HCT116 (cell line): ENCODE measurements around the gene CHRNA4. TPM values are rescaled to one million over a fixed set of nuclear protein-coding genes. Genes with fewer than 3 reads are reported as not detected.

ENCODE experiments used
- ATAC-seq: fragments of 200-7000 bp; cut with Tn5 transposase; 2 replicates; pipeline ENCODE4 v1.9.1; 2020; ENCODE audit warnings: mild to moderate bottlenecking, moderate library complexity
- BruUV-seq: library from RNA; stranded (reverse); fragments of 400-500 nt; replicated peaks from 2 replicates; lab custom pipeline; 2021; lab: Mats Ljungman, UMichigan
- CTCF ChIA-PET: fragments of 300-600 bp; sonication (Branson Sonifier 250); formaldehyde crosslinking; loops from one replicate; lab custom pipeline; 2021; ENCODE audit warnings: antibody characterized with exemption; lab: Charles Lee
- POLR2A ChIA-PET: fragments of 300-600, 350-600 bp; sonication (Branson Sonifier 250); formaldehyde crosslinking; loops from one replicate; lab custom pipeline; 2021; ENCODE audit warnings: antibody characterized with exemption; lab: Charles Lee
- RAD21 ChIA-PET, 2 experiments: fragments of 300-600 bp; sonication (Branson Sonifier 250); formaldehyde crosslinking; loops; one replicate each; lab custom pipeline; 2023; ENCODE audit warnings: low total read pairs in 2 of 2; ENCODE audit not compliant: uncharacterized antibody in 2 of 2, unreplicated experiment in 2 of 2, low non-redundant PET in 1 of 2; lab: Charles Lee
- DNase-seq: peaks from one replicate; pipeline ENCODE4 v3.0.0-alpha.2; 2010; ENCODE audit warnings: low read depth, low spot score
- H2AFZ ChIP-seq: fragments of 200-600 bp; shearing (Covaris generic), sonication (generic); 2 replicates; pipeline ENCODE4 v1.6.1; 2017; ENCODE audit warnings: low read depth, mixed run types, mixed read lengths, antibody characterized with exemption, low read length; ENCODE audit not compliant: poor library complexity, severe bottlenecking
- H3K27ac ChIP-seq: 2 replicates; pipeline ENCODE4 v1.5.1; 2012; ENCODE audit warnings: low read depth, low read length
- H3K27me3 ChIP-seq: fragments of 200-600 bp; sonication (generic); 2 replicates; pipeline ENCODE4 v1.6.1; 2016; ENCODE audit warnings: mixed run types, low read length, mixed read lengths; ENCODE audit not compliant: insufficient read depth
- H3K36me3 ChIP-seq, 2 experiments: fragments of 200-500 bp in 1 of 2; fragments of 200-600 bp in 1 of 2; sonication (Bioruptor generic) in 1 of 2; sonication (generic) in 1 of 2; 2 replicates each; pipeline versions ENCODE4 v1.5.1 to v1.6.1; 2014 to 2016; ENCODE audit warnings: low read length in 2 of 2, inconsistent platforms in 1 of 2, mixed read lengths in 1 of 2, mixed run types in 1 of 2; ENCODE audit not compliant: insufficient read depth in 2 of 2, control insufficient read depth in 1 of 2
- H3K4me1 ChIP-seq, 2 experiments: fragments of 200-600 bp in 1 of 2; sonication (generic) in 1 of 2; 2 replicates each; pipeline versions ENCODE4 v1.5.1 to v1.6.1; 2012 to 2017; ENCODE audit warnings: low read length in 2 of 2, inconsistent platforms in 1 of 2, mild to moderate bottlenecking in 1 of 2, mixed read lengths in 1 of 2, mixed run types in 1 of 2, moderate library complexity in 1 of 2; ENCODE audit not compliant: insufficient read depth in 2 of 2, control insufficient read depth in 1 of 2
- H3K4me2 ChIP-seq: fragments of 200-600 bp; sonication (generic); 2 replicates; pipeline ENCODE4 v1.6.1; 2017; ENCODE audit warnings: mixed run types, low read length, mixed read lengths
- H3K4me3 ChIP-seq, 2 experiments: fragments of 200-600 bp in 1 of 2; sonication (generic) in 1 of 2; replicated peaks in 1 of 2; 2 replicates each; pipeline ENCODE4 v1.5.1; 2011 to 2016; ENCODE audit warnings: low read length in 2 of 2, control low read depth in 1 of 2, low read depth in 1 of 2, mild to moderate bottlenecking in 1 of 2, mixed read lengths in 1 of 2, mixed run types in 1 of 2
- H3K79me2 ChIP-seq: fragments of 200-600 bp; sonication (generic); 2 replicates; pipeline ENCODE4 v1.6.1; 2017; ENCODE audit warnings: mild to moderate bottlenecking, mixed run types, low read length, moderate library complexity, mixed read lengths; ENCODE audit not compliant: insufficient read depth
- H3K9ac ChIP-seq: fragments of 200-600 bp; sonication (generic); 2 replicates; pipeline ENCODE4 v1.6.1; 2016; ENCODE audit warnings: low read length, mixed read lengths
- H3K9me2 ChIP-seq: fragments of 200-600 bp; sonication (generic), shearing (Covaris generic); 2 replicates; pipeline ENCODE4 v1.6.1; 2017; ENCODE audit warnings: mixed run types, mild to moderate bottlenecking, moderate library complexity; ENCODE audit not compliant: insufficient read depth
- H3K9me3 ChIP-seq, 2 experiments: fragments of 200-500 bp in 1 of 2; fragments of 200-600 bp in 1 of 2; sonication (Bioruptor generic) in 1 of 2; sonication (generic) in 1 of 2; 2 replicates each; pipeline ENCODE4 v1.6.1; 2014 to 2017; ENCODE audit warnings: low read length in 2 of 2, mixed read lengths in 2 of 2, inconsistent platforms in 1 of 2, low read depth in 1 of 2, mild to moderate bottlenecking in 1 of 2, mixed run types in 1 of 2, moderate library complexity in 1 of 2; ENCODE audit not compliant: control insufficient read depth in 1 of 2, insufficient read depth in 1 of 2
- H4K20me1 ChIP-seq: fragments of 200-600 bp; sonication (generic), shearing (Covaris generic); 2 replicates; pipeline ENCODE4 v1.6.1; 2017; ENCODE audit warnings: mixed run types, mild to moderate bottlenecking, moderate library complexity; ENCODE audit not compliant: insufficient read depth
- CBX3 ChIP-seq: IDR thresholded peaks from 2 replicates; pipeline ENCODE4 v1.6.1; 2012; ENCODE audit warnings: low read depth
- CEBPB ChIP-seq: IDR thresholded peaks from 2 replicates; pipeline ENCODE4 v1.6.1; 2012; ENCODE audit warnings: low read depth
- EGR1 ChIP-seq: IDR thresholded peaks from 2 replicates; pipeline ENCODE4 v1.6.1; 2012; ENCODE audit warnings: low read depth
- EZH2 ChIP-seq: fragments of 200-600 bp; sonication (generic); IDR thresholded peaks from 2 replicates; pipeline ENCODE4 v1.6.1; 2017; ENCODE audit warnings: antibody characterized with exemption, mixed run types
- EZH2phosphoT487 ChIP-seq: fragments of 200-600 bp; IDR thresholded peaks from 2 replicates; pipeline ENCODE4 v1.6.1; 2018; ENCODE audit warnings: antibody characterized with exemption, borderline replicate concordance
- POLR2A ChIP-seq: IDR thresholded peaks from 2 replicates; pipeline ENCODE4 v1.7.0; 2011; ENCODE audit warnings: borderline replicate concordance; ENCODE audit not compliant: insufficient read depth, insufficient read length; ENCODE audit errors: extremely low read depth
- RAD21 ChIP-seq: IDR thresholded peaks from 2 replicates; pipeline ENCODE4 v1.6.1; 2012; ENCODE audit warnings: low read depth, mild to moderate bottlenecking
- REST ChIP-seq: IDR thresholded peaks from 2 replicates; pipeline ENCODE4 v1.6.1; 2012; ENCODE audit warnings: low read depth
- SIN3A ChIP-seq: IDR thresholded peaks from 2 replicates; pipeline ENCODE4 v1.6.1; 2012; ENCODE audit warnings: low read depth
- SP1 ChIP-seq: IDR thresholded peaks from 2 replicates; pipeline ENCODE4 v1.6.1; 2012; ENCODE audit warnings: low read depth
- TCF7L2 ChIP-seq: IDR thresholded peaks from 2 replicates; pipeline ENCODE4 v1.7.0; 2011; ENCODE audit warnings: borderline replicate concordance, inconsistent platforms; ENCODE audit not compliant: insufficient read depth, insufficient read length; ENCODE audit errors: extremely low read depth
- YY1 ChIP-seq: IDR thresholded peaks from 2 replicates; pipeline ENCODE4 v1.6.1; 2011; ENCODE audit warnings: low read length, low read depth, moderate library complexity, mild to moderate bottlenecking; ENCODE audit not compliant: insufficient replicate concordance; ENCODE audit errors: extremely low read depth
- ZBTB33 ChIP-seq: IDR thresholded peaks from 2 replicates; pipeline ENCODE4 v1.6.1; 2011; ENCODE audit warnings: mild to moderate bottlenecking, low read length, moderate library complexity; ENCODE audit not compliant: insufficient replicate concordance; ENCODE audit errors: extremely low read depth
- ZFX ChIP-seq: fragments of 450-650 bp; IDR thresholded peaks from 2 replicates; pipeline ENCODE4 v1.6.1; 2017
- ZNF274 ChIP-seq: fragments of 200-500 bp; sonication (Bioruptor generic); IDR thresholded peaks from 2 replicates; pipeline ENCODE4 v1.6.1; 2014; ENCODE audit warnings: mild to moderate bottlenecking, low read depth, low read length, inconsistent platforms
- intact Hi-C: fragments of 100-400 bp; cut with micrococcal nuclease; formaldehyde crosslinking; loops from 2 replicates; pipeline ENCODE4 v1.10.0; 2022
- total RNA-seq: library from RNA; stranded (reverse); gene quantifications from one replicate; pipeline ENCODE4 v1.2.1, GENCODE V29; 2021; ENCODE audit not compliant: unreplicated experiment

Gene CHRNA4
- total RNA-seq, 1 experiment from 2014 or later = not detected

GRCh38 chr20:63350597-63351325 lies 10.4 kb downstream of the CHRNA4 start:
- Histone ChIP-seq H3K9me3 (peaks cover 0 to 6% of the 10 kb centered on the region in 2 experiments; a peak in 1 of 4 replicates), H3K9me2 (no peaks in the 10 kb centered on the region), H2AFZ (no peak overlapping the region), H3K36me3 (no peaks in the 10 kb centered on the region), H3K9ac (no peak overlapping the region), H3K27ac (no peak overlapping the region), H3K79me2 (no peaks in the 10 kb centered on the region), H4K20me1 (no peaks in the 10 kb centered on the region), H3K4me1 (no peaks in the 10 kb centered on the region), H3K27me3 (no peaks in the 10 kb centered on the region), H3K4me3 (no peak overlapping the region), H3K4me2 (no peak overlapping the region)
- ATAC-seq = no peak
- intact Hi-C loops = no loop called here
- CTCF ChIA-PET = no interaction called here
- TF ChIP-seq EGR1 (no peak), POLR2A (no peak), SP1 (no peak), EZH2phosphoT487 (no peak), REST (no peak), RAD21 (no peak), TCF7L2 (no peak), ZFX (no peak), SIN3A (no peak), YY1 (no peak), CEBPB (no peak), ZNF274 (no peak), ZBTB33 (no peak), CBX3 (no peak), EZH2 (no peak)
- no peak for DNase-seq
- no TSS peak for BruUV-seq
- POLR2A ChIA-PET = no interaction called here
- RAD21 ChIA-PET = no interaction called here
